ENCODE measurements around the gene CR1L. TPM values are rescaled to one million over a fixed set of nuclear protein-coding genes. Genes with fewer than 3 reads are reported as not detected.
"Not testable (repeated sequence)": the region's sequence is repeated elsewhere in the genome, so short reads cannot be mapped to it uniquely, and the experiment has no call there.

CR1L gene
- total RNA-seq, 1 experiment from 2014 or later, result not detected

- not testable (repeated sequence) for H3K9ac ChIP-seq (ENCODE audit: low read length); H3K27me3 ChIP-seq (ENCODE audit: low read length); H2AFZ ChIP-seq (ENCODE audit: low read length); H3K9me2 ChIP-seq (replicated peaks; ENCODE audit: insufficient read depth, low read length); H3K27ac ChIP-seq (ENCODE audit: low read length); H3K4me2 ChIP-seq (ENCODE audit: low read depth, low read length, poor library complexity, severe bottlenecking); H3K4me3 ChIP-seq (ENCODE audit: low read length); H3K79me2 ChIP-seq (ENCODE audit: low read length); DNase-seq; H3K9me3 ChIP-seq (ENCODE audit: low read length); H3K36me3 ChIP-seq (ENCODE audit: insufficient read depth, low read length); H3K4me1 ChIP-seq (ENCODE audit: low read length); H4K20me1 ChIP-seq (ENCODE audit: insufficient read depth, low read depth, low read length)
These were observed 16.5 kb downstream of the CR1L start for GRCh38 chr1:207661420-207661819.

- Histone ChIP-seq H3K9ac (ENCODE audit: low read length) (no peak overlapping the region), H3K9me3 (ENCODE audit: low read length) (no peaks in the 10 kb centered on the region), H3K4me2 (ENCODE audit: low read depth, low read length, poor library complexity, severe bottlenecking) (no peak overlapping the region), H3K36me3 (ENCODE audit: insufficient read depth, low read length) (no peaks in the 10 kb centered on the region), H3K27ac (ENCODE audit: low read length) (no peak overlapping the region), H2AFZ (ENCODE audit: low read length) (no peak overlapping the region), H3K4me1 (ENCODE audit: low read length) (no peaks in the 10 kb centered on the region), H3K4me3 (ENCODE audit: low read length) (no peak overlapping the region), H3K9me2 (replicated peaks; ENCODE audit: insufficient read depth, low read length) (no peaks in the 10 kb centered on the region), H4K20me1 (ENCODE audit: insufficient read depth, low read depth, low read length) (no peaks in the 10 kb centered on the region), H3K79me2 (ENCODE audit: low read length) (no peaks in the 10 kb centered on the region), H3K27me3 (ENCODE audit: low read length) (no peaks in the 10 kb centered on the region)
- DNase-seq, result no peak
These were observed 21.4 kb downstream of the CR1L start for GRCh38 chr1:207666342-207666741.

- H3K79me2 ChIP-seq (ENCODE audit: low read length), result no peaks in the 10 kb centered on the region
- H4K20me1 ChIP-seq (ENCODE audit: insufficient read depth, low read depth, low read length), result no peaks in the 10 kb centered on the region
- H2AFZ ChIP-seq (ENCODE audit: low read length), result no peak overlapping the region
- H3K4me3 ChIP-seq (ENCODE audit: low read length), result no peak overlapping the region
- no peak for DNase-seq
- no peak overlapping the region for H3K4me2 ChIP-seq (ENCODE audit: low read depth, low read length, poor library complexity, severe bottlenecking)
- H3K9me2 ChIP-seq (replicated peaks; ENCODE audit: insufficient read depth, low read length), result no peaks in the 10 kb centered on the region
- no peak overlapping the region for H3K27ac ChIP-seq (ENCODE audit: low read length)
- no peaks in the 10 kb centered on the region for H3K27me3 ChIP-seq (ENCODE audit: low read length)
- no peaks in the 10 kb centered on the region for H3K9me3 ChIP-seq (ENCODE audit: low read length)
- H3K36me3 ChIP-seq (ENCODE audit: insufficient read depth, low read length), result no peaks in the 10 kb centered on the region
- H3K9ac ChIP-seq (ENCODE audit: low read length), result no peak overlapping the region
- no peaks in the 10 kb centered on the region for H3K4me1 ChIP-seq (ENCODE audit: low read length)
These were observed 24.6 kb downstream of the CR1L start for GRCh38 chr1:207669528-207670009.

GRCh38 chr1:207670192-207670591 lies 25.3 kb downstream of the CR1L start:
- no peaks in the 10 kb centered on the region for H3K79me2 ChIP-seq (ENCODE audit: low read length)
- no peak overlapping the region for H2AFZ ChIP-seq (ENCODE audit: low read length)
- H3K9me3 ChIP-seq (ENCODE audit: low read length), result no peaks in the 10 kb centered on the region
- no peak overlapping the region for H3K27ac ChIP-seq (ENCODE audit: low read length)
- no peaks in the 10 kb centered on the region for H3K9me2 ChIP-seq (replicated peaks; ENCODE audit: insufficient read depth, low read length)
- no peak overlapping the region for H3K4me3 ChIP-seq (ENCODE audit: low read length)
- no peaks in the 10 kb centered on the region for H3K27me3 ChIP-seq (ENCODE audit: low read length)
- no peak overlapping the region for H3K4me2 ChIP-seq (ENCODE audit: low read depth, low read length, poor library complexity, severe bottlenecking)
- no peak overlapping the region for H3K9ac ChIP-seq (ENCODE audit: low read length)
- no peaks in the 10 kb centered on the region for H3K4me1 ChIP-seq (ENCODE audit: low read length)
- no peaks in the 10 kb centered on the region for H4K20me1 ChIP-seq (ENCODE audit: insufficient read depth, low read depth, low read length)
- no peaks in the 10 kb centered on the region for H3K36me3 ChIP-seq (ENCODE audit: insufficient read depth, low read length)
- DNase-seq, result no peak

- Histone ChIP-seq H2AFZ (ENCODE audit: low read length) (no peak overlapping the region), H3K4me3 (ENCODE audit: low read length) (no peak overlapping the region), H3K9me3 (ENCODE audit: low read length) (no peaks in the 10 kb centered on the region), H3K79me2 (ENCODE audit: low read length) (no peaks in the 10 kb centered on the region), H3K27me3 (ENCODE audit: low read length) (no peaks in the 10 kb centered on the region), H3K9ac (ENCODE audit: low read length) (no peak overlapping the region), H3K4me1 (ENCODE audit: low read length) (no peaks in the 10 kb centered on the region), H3K4me2 (ENCODE audit: low read depth, low read length, poor library complexity, severe bottlenecking) (no peak overlapping the region), H3K36me3 (ENCODE audit: insufficient read depth, low read length) (no peaks in the 10 kb centered on the region), H3K27ac (ENCODE audit: low read length) (no peak overlapping the region), H3K9me2 (replicated peaks; ENCODE audit: insufficient read depth, low read length) (no peaks in the 10 kb centered on the region), H4K20me1 (ENCODE audit: insufficient read depth, low read depth, low read length) (no peaks in the 10 kb centered on the region)
- no peak for DNase-seq
These were observed 26.1 kb downstream of the CR1L start for GRCh38 chr1:207670997-207671396.

GRCh38 chr1:207672522-207673130 lies 27.7 kb downstream of the CR1L start:
- Histone ChIP-seq H3K27ac (ENCODE audit: low read length) (no peak overlapping the region), H3K27me3 (ENCODE audit: low read length) (no peaks in the 10 kb centered on the region), H3K4me2 (ENCODE audit: low read depth, low read length, poor library complexity, severe bottlenecking) (no peak overlapping the region), H2AFZ (ENCODE audit: low read length) (no peak overlapping the region), H3K4me1 (ENCODE audit: low read length) (no peaks in the 10 kb centered on the region), H4K20me1 (ENCODE audit: insufficient read depth, low read depth, low read length) (no peaks in the 10 kb centered on the region), H3K36me3 (ENCODE audit: insufficient read depth, low read length) (no peaks in the 10 kb centered on the region), H3K79me2 (ENCODE audit: low read length) (no peaks in the 10 kb centered on the region), H3K9me2 (replicated peaks; ENCODE audit: insufficient read depth, low read length) (no peaks in the 10 kb centered on the region), H3K4me3 (ENCODE audit: low read length) (no peak overlapping the region), H3K9me3 (ENCODE audit: low read length) (no peaks in the 10 kb centered on the region), H3K9ac (ENCODE audit: low read length) (no peak overlapping the region)
- DNase-seq, result peak; percentile 74

GRCh38 chr1:207673399-207673798 lies 28.5 kb downstream of the CR1L start:
- no peak overlapping the region for H3K4me3 ChIP-seq (ENCODE audit: low read length)
- no peaks in the 10 kb centered on the region for H3K4me1 ChIP-seq (ENCODE audit: low read length)
- H3K9me3 ChIP-seq (ENCODE audit: low read length), result no peaks in the 10 kb centered on the region
- no peak overlapping the region for H3K4me2 ChIP-seq (ENCODE audit: low read depth, low read length, poor library complexity, severe bottlenecking)
- H4K20me1 ChIP-seq (ENCODE audit: insufficient read depth, low read depth, low read length), result no peaks in the 10 kb centered on the region
- no peaks in the 10 kb centered on the region for H3K27me3 ChIP-seq (ENCODE audit: low read length)
- no peak overlapping the region for H3K27ac ChIP-seq (ENCODE audit: low read length)
- H3K9ac ChIP-seq (ENCODE audit: low read length), result no peak overlapping the region
- no peak overlapping the region for H2AFZ ChIP-seq (ENCODE audit: low read length)
- no peaks in the 10 kb centered on the region for H3K36me3 ChIP-seq (ENCODE audit: insufficient read depth, low read length)
- no peak for DNase-seq
- H3K9me2 ChIP-seq (replicated peaks; ENCODE audit: insufficient read depth, low read length), result no peaks in the 10 kb centered on the region
- H3K79me2 ChIP-seq (ENCODE audit: low read length), result no peaks in the 10 kb centered on the region

- Histone ChIP-seq H3K9me2 (replicated peaks; ENCODE audit: insufficient read depth, low read length) (no peaks in the 10 kb centered on the region), H3K27me3 (ENCODE audit: low read length) (no peaks in the 10 kb centered on the region), H3K9ac (ENCODE audit: low read length) (no peak overlapping the region), H3K4me1 (ENCODE audit: low read length) (no peaks in the 10 kb centered on the region), H3K4me3 (ENCODE audit: low read length) (no peak overlapping the region), H3K36me3 (ENCODE audit: insufficient read depth, low read length) (no peaks in the 10 kb centered on the region), H2AFZ (ENCODE audit: low read length) (no peak overlapping the region), H3K9me3 (ENCODE audit: low read length) (no peaks in the 10 kb centered on the region), H3K79me2 (ENCODE audit: low read length) (no peaks in the 10 kb centered on the region), H3K27ac (ENCODE audit: low read length) (no peak overlapping the region), H4K20me1 (ENCODE audit: insufficient read depth, low read depth, low read length) (no peaks in the 10 kb centered on the region), H3K4me2 (ENCODE audit: low read depth, low read length, poor library complexity, severe bottlenecking) (no peak overlapping the region)
- no peak for DNase-seq
These were observed 31.2 kb downstream of the CR1L start for GRCh38 chr1:207676153-207676552.
